Smooth muscle cell (in vitro differentiated cells): ENCODE measurements around the gene MZF1. TPM values are rescaled to one million over a fixed set of nuclear protein-coding genes. Genes with fewer than 3 reads are reported as not detected.
A peak's percentile ranks its signal among the peaks of the same experiment; 100 is the strongest.

Experiments
- DNase-seq: peaks from one replicate; lab custom pipeline; 2025; ENCODE audit not compliant: unreplicated experiment; lab: John Stamatoyannopoulos, UW
- H2AFZ ChIP-seq: fragments of 200-600 bp; sonication (generic); 2 replicates; pipeline ENCODE4 v1.6.0; 2016; ENCODE audit warnings: antibody characterized with exemption, low read depth, mild to moderate bottlenecking
- H3F3A ChIP-seq: fragments of 200-600 bp; sonication (generic); 2 replicates; pipeline ENCODE4 v1.6.0; 2017; ENCODE audit warnings: antibody characterized with exemption, low read depth
- H3K27ac ChIP-seq: fragments of 200-600 bp; sonication (generic); 2 replicates; pipeline ENCODE4 v1.5.1; 2016; ENCODE audit warnings: low read depth, mild to moderate bottlenecking
- H3K27me3 ChIP-seq: fragments of 200-600 bp; sonication (generic); 2 replicates; pipeline ENCODE4 v1.6.1; 2016; ENCODE audit warnings: low read depth, mild to moderate bottlenecking
- H3K36me3 ChIP-seq: fragments of 200-600 bp; sonication (generic); 2 replicates; pipeline ENCODE4 v1.5.1; 2016; ENCODE audit warnings: low read depth
- H3K4me1 ChIP-seq: fragments of 200-600 bp; sonication (generic); 2 replicates; pipeline ENCODE4 v1.5.1; 2016; ENCODE audit warnings: low read depth
- H3K4me2 ChIP-seq: fragments of 200-600 bp; sonication (generic); 2 replicates; pipeline ENCODE4 v1.6.0; 2016; ENCODE audit warnings: mild to moderate bottlenecking
- H3K4me3 ChIP-seq: fragments of 200-600 bp; sonication (generic); 2 replicates; pipeline ENCODE4 v1.5.1; 2016; ENCODE audit warnings: mild to moderate bottlenecking
- H3K79me2 ChIP-seq: fragments of 200-600 bp; sonication (generic); 2 replicates; pipeline ENCODE4 v1.6.0; 2016; ENCODE audit warnings: low read depth, mild to moderate bottlenecking
- H3K9ac ChIP-seq: fragments of 200-600 bp; sonication (generic); 2 replicates; pipeline ENCODE4 v1.6.0; 2016; ENCODE audit warnings: low read depth
- H3K9me3 ChIP-seq: fragments of 200-600 bp; sonication (generic); replicated peaks from 2 replicates; pipeline ENCODE4 v1.5.1; 2016; ENCODE audit warnings: low read depth
- H4K20me1 ChIP-seq: fragments of 200-600 bp; sonication (generic); 2 replicates; pipeline ENCODE4 v1.6.0; 2016; ENCODE audit warnings: low read depth
- CTCF ChIP-seq: fragments of 200-600 bp; sonication (generic); IDR thresholded peaks from 2 replicates; pipeline ENCODE4 v1.5.1; 2017; ENCODE audit warnings: borderline replicate concordance, mild to moderate bottlenecking, antibody characterized with exemption; ENCODE audit not compliant: insufficient read depth, poor library complexity, severe bottlenecking
- WGBS: methylation state at CpG from one replicate; pipeline ENCODE4 v1.1.7; 2016; ENCODE audit warnings: low lambda C conversion rate; 5-methylcytosine and 5-hydroxymethylcytosine counted together
- polyA plus RNA-seq: library from polyadenylated mRNA; unstranded; fragments of >200 nt; fragmentation: Nextera tagmentation; extraction: Ambion mirVana; gene quantifications from 2 replicates; pipeline ENCODE4 v1.2.1, GENCODE V29; 2016
- total RNA-seq: library from RNA; depleted of rRNA; stranded (reverse); fragments of >200 nt; gene quantifications from 2 replicates; pipeline ENCODE4 v1.2.3, GENCODE V29; 2014

Gene MZF1
- total and polyA plus RNA-seq, 2 experiments from 2014 or later, result 10.2 to 18.7 TPM

- no peak overlapping the region for H3K9ac ChIP-seq
- no peaks in the 10 kb centered on the region for H3K9me3 ChIP-seq
- H3K36me3 ChIP-seq, result no peaks in the 10 kb centered on the region
- peaks cover 19% of the 10 kb centered on the region for H3K4me1 ChIP-seq
- H3F3A ChIP-seq, result peaks cover 32% of the 10 kb centered on the region
- no peak overlapping the region for H3K4me3 ChIP-seq
- DNase-seq, result no peak
- 93% methylated on average over 2 of the region's 2 CpGs for WGBS
- H3K4me2 ChIP-seq, result no peak overlapping the region
- TF ChIP-seq CTCF, result no peak
- no peaks in the 10 kb centered on the region for H3K27me3 ChIP-seq
- H2AFZ ChIP-seq, result no peak overlapping the region
- peaks cover 59% of the 10 kb centered on the region for H3K79me2 ChIP-seq
- peak overlapping the region; percentile 98 for H3K27ac ChIP-seq
- H4K20me1 ChIP-seq, result peaks cover 41% of the 10 kb centered on the region
Observed at GRCh38 chr19:58552655-58553054, 20.5 kb downstream of the MZF1 start.

- H3K79me2 ChIP-seq, result peaks cover 59% of the 10 kb centered on the region
- H4K20me1 ChIP-seq, result peaks cover 41% of the 10 kb centered on the region
- no peak for DNase-seq
- no peak overlapping the region for H3K9ac ChIP-seq
- 95% methylated on average over 18 of the region's 18 CpGs for WGBS
- H3K4me3 ChIP-seq, result no peak overlapping the region
- no peak overlapping the region for H3K27ac ChIP-seq
- TF ChIP-seq CTCF, result no peak
- peaks cover 10% of the 10 kb centered on the region for H3K4me1 ChIP-seq
- H3K4me2 ChIP-seq, result no peak overlapping the region
- H3K27me3 ChIP-seq, result no peaks in the 10 kb centered on the region
- H2AFZ ChIP-seq, result no peak overlapping the region
- no peaks in the 10 kb centered on the region for H3K9me3 ChIP-seq
- peaks cover 32% of the 10 kb centered on the region for H3F3A ChIP-seq
- H3K36me3 ChIP-seq, result no peaks in the 10 kb centered on the region
Observed at GRCh38 chr19:58551577-58552471, 21.3 kb downstream of the MZF1 start.

GRCh38 chr19:58551123-58551497, 22.0 kb downstream of the MZF1 start:
- H3K27me3 ChIP-seq, result no peaks in the 10 kb centered on the region
- H3K4me1 ChIP-seq, result peaks cover 14% of the 10 kb centered on the region
- no peak for DNase-seq
- H3K9me3 ChIP-seq, result no peaks in the 10 kb centered on the region
- H3K79me2 ChIP-seq, result peaks cover 59% of the 10 kb centered on the region
- H3F3A ChIP-seq, result peaks cover 25% of the 10 kb centered on the region
- H3K9ac ChIP-seq, result no peak overlapping the region
- no peak overlapping the region for H2AFZ ChIP-seq
- H3K36me3 ChIP-seq, result no peaks in the 10 kb centered on the region
- WGBS, result 88% methylated on average over 1 of the region's 1 CpG
- peaks cover 47% of the 10 kb centered on the region for H4K20me1 ChIP-seq
- no peak for TF ChIP-seq CTCF
- H3K4me3 ChIP-seq, result no peak overlapping the region
- H3K27ac ChIP-seq, result no peak overlapping the region
- H3K4me2 ChIP-seq, result no peak overlapping the region
